ENCODE data around the gene PAQR4. TPM values are rescaled to one million over a fixed set of nuclear protein-coding genes. Genes with fewer than 3 reads are reported as not detected.

PAQR4 gene
- polyA plus RNA-seq, 1 donor from 2014 or later: 47.8 TPM

- TF ChIP-seq MXI1 (conservative IDR thresholded peaks at IDR 0.05; ENCODE audit: poor library complexity, severe bottlenecking) (no peak), TAF1 (IDR thresholded peaks at IDR 0.05; ENCODE audit: low read depth) (no peak), CTCF (IDR thresholded peaks at IDR 0.05; ENCODE audit: poor library complexity, severe bottlenecking) (no peak), REST (IDR thresholded peaks at IDR 0.05; ENCODE audit: borderline replicate concordance) (no peak), EZH2 (IDR thresholded peaks at IDR 0.05; ENCODE audit: borderline replicate concordance, insufficient read depth, low read length, poor library complexity, severe bottlenecking) (no peak), EP300 (conservative IDR thresholded peaks at IDR 0.05; ENCODE audit: poor library complexity, severe bottlenecking) (no peak), POLR2AphosphoS5 (IDR thresholded peaks at IDR 0.05) (no peak), RAD21 (conservative IDR thresholded peaks at IDR 0.05) (no peak), SMC3 (conservative IDR thresholded peaks at IDR 0.05; ENCODE audit: poor library complexity) (no peak)
- Histone ChIP-seq H4K20me1 (ENCODE audit: insufficient read depth) (no peaks in the 10 kb centered on the region), H3K27me3 (ENCODE audit: insufficient read depth, low read depth, low read length) (no peaks in the 10 kb centered on the region), H3K9me2 (ENCODE audit: insufficient read depth, low read length) (no peaks in the 10 kb centered on the region), H3K9ac (ENCODE audit: low read length) (no peak overlapping the region), H3K4me2 (ENCODE audit: low read length) (no peak overlapping the region), H2AFZ (ENCODE audit: low read depth, low read length) (no peak overlapping the region), H3K9me3 (ENCODE audit: low read length) (no peaks in the 10 kb centered on the region), H3K27ac (ENCODE audit: low read length) (no peak overlapping the region), H3K4me3 (ENCODE audit: low read length) (no peak overlapping the region), H3K79me2 (replicated peaks; ENCODE audit: insufficient read depth, low read length) (no peaks in the 10 kb centered on the region), H3K36me3 (ENCODE audit: insufficient read depth, low read length) (no peaks in the 10 kb centered on the region), H3F3A (ENCODE audit: insufficient read depth, low read length, poor library complexity, severe bottlenecking) (no peaks in the 10 kb centered on the region)
Measured at GRCh38 chr16:2986623-2987188, 17.6 kb downstream of the PAQR4 start.

- Histone ChIP-seq H2AFZ (ENCODE audit: low read depth, low read length) (no peak overlapping the region), H3K4me3 (ENCODE audit: low read length) (no peak overlapping the region), H3F3A (ENCODE audit: insufficient read depth, low read length, poor library complexity, severe bottlenecking) (no peaks in the 10 kb centered on the region), H3K27me3 (ENCODE audit: insufficient read depth, low read depth, low read length) (no peaks in the 10 kb centered on the region), H3K27ac (ENCODE audit: low read length) (no peak overlapping the region), H3K9ac (ENCODE audit: low read length) (no peak overlapping the region), H4K20me1 (ENCODE audit: insufficient read depth) (no peaks in the 10 kb centered on the region), H3K4me2 (ENCODE audit: low read length) (no peak overlapping the region), H3K9me3 (ENCODE audit: low read length) (no peaks in the 10 kb centered on the region), H3K36me3 (ENCODE audit: insufficient read depth, low read length) (no peaks in the 10 kb centered on the region), H3K9me2 (ENCODE audit: insufficient read depth, low read length) (no peaks in the 10 kb centered on the region), H3K79me2 (replicated peaks; ENCODE audit: insufficient read depth, low read length) (no peaks in the 10 kb centered on the region)
- TF ChIP-seq RAD21 (conservative IDR thresholded peaks at IDR 0.05): no peak
- TF ChIP-seq POLR2AphosphoS5 (IDR thresholded peaks at IDR 0.05): no peak
- no peak for TF ChIP-seq MXI1 (conservative IDR thresholded peaks at IDR 0.05; ENCODE audit: poor library complexity, severe bottlenecking)
- TF ChIP-seq REST (IDR thresholded peaks at IDR 0.05; ENCODE audit: borderline replicate concordance): no peak
- no peak for TF ChIP-seq EP300 (conservative IDR thresholded peaks at IDR 0.05; ENCODE audit: poor library complexity, severe bottlenecking)
- TF ChIP-seq EZH2 (IDR thresholded peaks at IDR 0.05; ENCODE audit: borderline replicate concordance, insufficient read depth, low read length, poor library complexity, severe bottlenecking): no peak
- TF ChIP-seq CTCF (IDR thresholded peaks at IDR 0.05; ENCODE audit: poor library complexity, severe bottlenecking): no peak
- no peak for TF ChIP-seq SMC3 (conservative IDR thresholded peaks at IDR 0.05; ENCODE audit: poor library complexity)
- no peak for TF ChIP-seq TAF1 (IDR thresholded peaks at IDR 0.05; ENCODE audit: low read depth)
Measured at GRCh38 chr16:2987286-2987685, 18.1 kb downstream of the PAQR4 start.
